ENCODE data around the gene EPHA4.

Gene EPHA4

DNA sequence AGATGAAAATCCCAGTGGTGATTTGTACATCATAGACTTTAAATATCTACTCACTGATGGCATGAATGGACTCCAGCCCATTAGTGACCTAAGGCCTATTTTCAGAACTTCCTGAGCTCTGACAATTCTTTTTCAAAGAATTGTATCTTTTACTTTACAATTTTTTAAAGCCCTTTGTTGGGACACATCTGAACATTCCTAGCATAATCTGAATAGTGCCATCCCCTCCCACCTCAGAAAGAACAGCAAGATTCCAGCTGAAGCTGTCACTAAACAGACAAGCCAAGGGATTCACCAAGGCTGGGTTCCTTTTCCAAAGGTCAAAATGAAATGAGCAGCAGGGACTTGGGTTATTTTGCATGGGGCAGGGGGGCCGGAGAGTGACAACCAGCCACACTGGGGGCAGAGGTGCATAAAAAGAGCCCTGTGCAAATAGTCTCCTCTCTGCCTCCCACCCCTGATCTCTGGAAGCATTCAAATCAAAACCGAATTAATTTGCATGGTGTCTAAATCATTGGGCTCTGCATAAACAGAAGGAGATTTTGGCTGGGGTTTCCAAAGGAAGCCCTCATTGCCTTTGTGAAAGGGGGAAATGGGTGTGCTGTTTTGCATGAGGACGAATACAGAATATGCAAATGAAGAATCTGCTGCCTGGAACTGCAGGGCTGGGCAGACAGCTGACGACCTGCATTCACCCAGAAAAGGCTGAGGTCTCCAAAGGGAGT lies 17.2 kb downstream of the EPHA4 start:
- Histone ChIP-seq H3K4me1 (ENCODE audit: control insufficient read depth, insufficient read depth, low read length) (no peaks in the 10 kb centered on the region), H3K4me3 (ENCODE audit: low read length) (no peak overlapping the region), H3K9ac (ENCODE audit: low read length) (no peak overlapping the region)

DNA sequence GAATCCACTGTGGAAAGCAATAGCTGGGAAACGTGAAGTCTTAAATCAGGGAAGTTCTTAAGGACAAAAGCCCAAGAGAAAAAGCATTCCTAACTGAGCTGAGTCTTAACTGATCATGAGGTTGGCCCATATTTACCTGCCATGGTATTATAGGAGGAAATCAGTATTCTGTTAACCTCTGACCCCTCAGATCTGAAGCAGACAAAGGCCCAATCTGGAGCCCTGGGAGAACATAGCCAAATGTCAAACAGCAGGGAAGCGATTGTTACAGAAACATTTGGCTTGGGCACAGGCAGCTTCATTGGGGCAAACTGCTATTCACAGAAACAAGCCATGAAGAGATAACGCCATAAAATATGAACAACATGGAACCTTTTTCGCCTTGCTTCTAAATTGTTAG lies 18.8 kb downstream of the EPHA4 start:
- no peaks in the 10 kb centered on the region for H3K36me3 ChIP-seq (ENCODE audit: control insufficient read depth, insufficient read depth, low read length)
- no peak overlapping the region for H3K4me3 ChIP-seq (ENCODE audit: low read length)
- no peaks in the 10 kb centered on the region for H3K27me3 ChIP-seq (ENCODE audit: control insufficient read depth, insufficient read depth, low read length)
- H3K9me3 ChIP-seq (ENCODE audit: control insufficient read depth, low read length) = no peaks in the 10 kb centered on the region
- H3K4me1 ChIP-seq (ENCODE audit: control insufficient read depth, insufficient read depth, low read length) = no peaks in the 10 kb centered on the region
- H3K9ac ChIP-seq (ENCODE audit: low read length) = no peak overlapping the region

More for the DNA sequence above, 17.2 kb downstream of the EPHA4 start:
- Histone ChIP-seq H3K27me3 (ENCODE audit: control insufficient read depth, insufficient read depth, low read length) (no peaks in the 10 kb centered on the region), H3K36me3 (ENCODE audit: control insufficient read depth, insufficient read depth, low read length) (no peaks in the 10 kb centered on the region), H3K9me3 (ENCODE audit: control insufficient read depth, low read length) (no peaks in the 10 kb centered on the region)

DNA sequence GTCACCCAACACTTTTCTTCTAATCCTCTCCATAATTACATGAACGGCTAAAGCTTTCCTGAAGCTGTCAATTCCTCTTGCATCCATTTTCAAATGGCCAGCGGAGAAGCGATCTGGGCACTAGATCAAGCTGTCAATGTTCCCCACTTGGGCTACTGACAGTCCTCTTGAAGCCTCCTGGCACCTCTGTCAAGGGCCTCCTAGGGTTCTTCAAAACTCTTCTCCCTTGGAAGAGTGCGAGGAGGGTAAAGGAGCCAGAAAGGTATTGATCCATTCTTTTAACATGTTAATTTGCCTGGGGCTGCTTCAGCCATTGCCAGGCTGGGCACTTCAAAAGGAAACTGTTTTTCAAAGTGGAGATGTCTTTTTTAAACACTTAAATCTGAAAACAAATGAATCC lies 19.8 kb downstream of the EPHA4 start:
- Histone ChIP-seq H3K27me3 (ENCODE audit: control insufficient read depth, insufficient read depth, low read length) (no peaks in the 10 kb centered on the region), H3K4me1 (ENCODE audit: control insufficient read depth, insufficient read depth, low read length) (no peaks in the 10 kb centered on the region), H3K36me3 (ENCODE audit: control insufficient read depth, insufficient read depth, low read length) (no peaks in the 10 kb centered on the region), H3K4me3 (ENCODE audit: low read length) (no peak overlapping the region), H3K9me3 (ENCODE audit: control insufficient read depth, low read length) (no peaks in the 10 kb centered on the region), H3K9ac (ENCODE audit: low read length) (no peak overlapping the region)

DNA sequence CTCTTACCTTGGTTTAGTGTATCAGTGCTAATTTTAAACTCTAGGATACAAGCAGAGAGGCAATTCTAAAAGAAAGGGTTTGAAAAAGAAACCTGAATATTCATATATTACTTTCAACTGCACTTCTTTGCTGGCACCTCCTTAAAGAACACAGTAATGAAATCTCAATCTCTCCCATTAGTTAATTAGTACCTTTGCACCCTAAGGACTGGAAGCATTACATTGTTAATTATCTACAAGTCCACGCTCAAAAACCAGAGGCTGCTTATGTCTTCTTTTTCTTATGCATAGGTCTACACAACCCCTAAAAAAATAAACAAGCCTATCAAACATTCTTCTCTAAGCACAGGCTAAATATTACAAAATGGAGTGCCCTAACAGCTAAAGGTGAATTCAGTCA lies 20.2 kb downstream of the EPHA4 start:
- Histone ChIP-seq H3K4me1 (ENCODE audit: control insufficient read depth, insufficient read depth, low read length) (no peaks in the 10 kb centered on the region), H3K4me3 (ENCODE audit: low read length) (no peak overlapping the region), H3K9me3 (ENCODE audit: control insufficient read depth, low read length) (no peaks in the 10 kb centered on the region), H3K36me3 (ENCODE audit: control insufficient read depth, insufficient read depth, low read length) (no peaks in the 10 kb centered on the region), H3K27me3 (ENCODE audit: control insufficient read depth, insufficient read depth, low read length) (no peaks in the 10 kb centered on the region), H3K9ac (ENCODE audit: low read length) (no peak overlapping the region)

DNA sequence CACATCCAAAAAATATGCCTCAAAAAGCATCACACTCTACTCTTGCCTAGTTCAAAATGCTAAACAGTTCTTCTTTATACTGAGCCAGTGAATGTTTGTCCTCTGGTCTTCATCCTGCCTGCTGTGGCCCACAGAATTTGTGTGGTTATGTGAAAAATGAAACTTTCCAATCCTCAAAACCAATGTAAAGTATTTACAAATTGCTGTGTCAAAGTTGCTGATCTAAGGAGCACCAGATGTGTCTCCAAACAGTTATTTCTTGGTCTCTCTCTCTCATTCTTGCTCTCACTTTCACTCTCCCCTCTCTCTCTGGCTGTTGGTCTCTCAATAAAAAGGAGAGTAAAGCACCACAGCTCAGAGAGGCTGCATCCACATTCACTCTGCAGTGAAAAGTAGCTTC lies 23.0 kb downstream of the EPHA4 start:
- H3K9ac ChIP-seq (ENCODE audit: low read length) = no peak overlapping the region
- H3K9me3 ChIP-seq (ENCODE audit: control insufficient read depth, low read length) = no peaks in the 10 kb centered on the region
- no peaks in the 10 kb centered on the region for H3K27me3 ChIP-seq (ENCODE audit: control insufficient read depth, insufficient read depth, low read length)
- no peaks in the 10 kb centered on the region for H3K4me1 ChIP-seq (ENCODE audit: control insufficient read depth, insufficient read depth, low read length)
- H3K4me3 ChIP-seq (ENCODE audit: low read length) = no peak overlapping the region
- H3K36me3 ChIP-seq (ENCODE audit: control insufficient read depth, insufficient read depth, low read length) = no peaks in the 10 kb centered on the region

DNA sequence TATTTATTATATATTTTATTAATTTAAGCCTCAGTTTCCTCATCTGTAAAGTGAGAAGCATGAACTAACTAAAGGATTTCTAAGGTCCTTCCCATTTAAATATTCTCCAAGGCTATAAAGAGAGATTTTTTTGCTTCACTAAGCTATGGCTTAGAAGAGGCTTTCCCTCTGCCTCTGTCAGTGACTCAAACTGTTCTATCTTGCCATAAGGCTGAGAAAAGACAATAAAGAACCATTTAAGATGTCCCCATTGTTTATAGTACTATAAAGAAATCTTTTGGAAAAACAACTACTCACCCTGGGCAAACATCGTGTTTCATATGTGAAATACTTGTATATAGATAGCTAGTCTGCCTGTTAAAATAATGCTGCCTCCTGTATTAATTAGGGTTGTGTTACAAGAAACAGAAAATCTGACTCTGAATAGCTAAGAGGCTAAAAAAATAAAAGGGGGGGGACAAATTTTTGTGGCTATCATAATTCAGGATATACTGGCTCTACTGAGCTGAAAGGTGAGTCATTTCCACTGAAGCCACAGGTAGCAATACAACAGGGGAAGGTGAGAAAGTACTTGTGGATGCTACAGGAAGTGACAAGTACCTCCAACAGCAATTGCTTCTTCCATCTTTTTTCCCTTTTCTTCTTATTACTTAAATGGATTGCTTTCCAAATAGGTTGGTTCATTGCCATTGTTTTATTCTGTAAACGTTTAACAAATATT lies 25.4 kb downstream of the EPHA4 start:
- H3K9ac ChIP-seq (ENCODE audit: low read length) = no peak overlapping the region
- no peak overlapping the region for H3K4me3 ChIP-seq (ENCODE audit: low read length)
- H3K36me3 ChIP-seq (ENCODE audit: control insufficient read depth, insufficient read depth, low read length) = no peaks in the 10 kb centered on the region
- no peaks in the 10 kb centered on the region for H3K4me1 ChIP-seq (ENCODE audit: control insufficient read depth, insufficient read depth, low read length)
- no peaks in the 10 kb centered on the region for H3K9me3 ChIP-seq (ENCODE audit: control insufficient read depth, low read length)
- no peaks in the 10 kb centered on the region for H3K27me3 ChIP-seq (ENCODE audit: control insufficient read depth, insufficient read depth, low read length)

DNA sequence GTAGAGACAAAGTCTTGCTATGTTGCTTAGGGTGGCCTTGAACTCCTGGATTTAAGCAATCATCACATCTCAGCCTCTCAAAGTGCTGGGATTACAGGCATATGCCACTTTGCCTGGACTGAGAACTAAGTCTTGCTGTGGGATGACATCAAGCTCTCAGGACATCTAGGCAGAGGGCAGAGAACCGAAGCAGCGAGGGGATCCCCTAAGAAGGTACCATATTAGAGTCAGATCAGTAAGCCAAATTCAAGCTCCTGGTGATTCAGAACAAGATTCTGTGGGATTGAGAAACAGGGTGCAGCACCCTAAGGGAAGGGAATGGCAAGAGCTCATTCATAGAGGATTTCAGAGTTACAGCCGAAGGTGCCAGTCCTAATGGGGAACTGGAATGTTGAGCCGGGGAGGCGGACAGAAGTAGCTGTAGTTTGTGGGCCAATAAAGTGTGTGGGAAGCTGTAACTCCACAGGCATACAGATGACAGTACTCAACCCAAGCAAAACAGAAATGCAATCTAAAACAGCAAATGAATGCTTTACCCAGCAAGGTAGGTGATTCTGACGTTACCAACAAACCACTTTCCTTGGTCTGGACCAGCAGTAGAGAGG lies 30.9 kb downstream of the EPHA4 start:
- Histone ChIP-seq H3K4me1 (ENCODE audit: control insufficient read depth, insufficient read depth, low read length) (no peaks in the 10 kb centered on the region), H3K9me3 (ENCODE audit: control insufficient read depth, low read length) (no peaks in the 10 kb centered on the region), H3K27me3 (ENCODE audit: control insufficient read depth, insufficient read depth, low read length) (no peaks in the 10 kb centered on the region), H3K36me3 (ENCODE audit: control insufficient read depth, insufficient read depth, low read length) (no peaks in the 10 kb centered on the region), H3K4me3 (ENCODE audit: low read length) (no peak overlapping the region), H3K9ac (ENCODE audit: low read length) (no peak overlapping the region)

DNA sequence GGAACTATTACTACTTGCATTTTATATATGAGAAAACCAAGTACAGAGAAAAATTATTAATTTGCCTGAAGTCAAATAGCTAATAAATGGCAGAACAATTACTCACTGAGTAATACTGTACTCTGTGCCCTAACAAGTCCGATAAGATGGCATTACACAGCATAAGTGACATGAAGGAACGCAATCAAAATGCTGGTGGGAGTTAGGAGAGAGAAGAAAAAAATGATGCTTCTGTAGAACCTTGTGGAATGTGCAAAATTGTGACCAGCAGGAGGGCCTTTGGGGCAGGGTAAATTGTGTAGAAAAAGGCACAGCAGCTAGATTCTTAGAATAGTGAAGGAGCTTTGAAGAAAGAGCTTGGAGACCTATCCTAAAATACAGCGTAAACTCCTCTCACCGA lies 32.9 kb downstream of the EPHA4 start:
- Histone ChIP-seq H3K4me1 (ENCODE audit: control insufficient read depth, insufficient read depth, low read length) (peaks cover 6% of the 10 kb centered on the region), H3K9me3 (ENCODE audit: control insufficient read depth, low read length) (no peaks in the 10 kb centered on the region), H3K9ac (ENCODE audit: low read length) (no peak overlapping the region), H3K36me3 (ENCODE audit: control insufficient read depth, insufficient read depth, low read length) (no peaks in the 10 kb centered on the region), H3K4me3 (ENCODE audit: low read length) (no peak overlapping the region), H3K27me3 (ENCODE audit: control insufficient read depth, insufficient read depth, low read length) (no peaks in the 10 kb centered on the region)

DNA sequence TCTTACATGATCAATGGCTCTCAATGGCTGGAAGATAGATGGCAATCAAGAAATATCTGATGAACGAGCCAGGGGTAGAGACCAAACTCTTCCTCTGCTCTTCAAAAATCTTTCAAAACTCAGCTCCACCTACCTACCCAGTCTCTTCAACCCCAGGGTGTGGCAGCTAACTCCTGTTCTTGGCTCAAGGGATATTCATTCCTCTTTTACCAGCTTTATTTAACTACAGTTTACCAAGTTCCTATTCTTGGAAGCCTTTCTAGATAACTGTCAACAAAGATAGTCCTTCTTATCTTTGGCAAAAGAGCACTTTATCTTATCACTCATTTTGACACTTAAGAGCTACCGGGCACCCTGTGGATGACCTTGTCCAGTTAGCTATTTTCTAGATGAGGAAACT lies 36.3 kb downstream of the EPHA4 start:
- Histone ChIP-seq H3K27me3 (ENCODE audit: control insufficient read depth, insufficient read depth, low read length) (no peaks in the 10 kb centered on the region), H3K9me3 (ENCODE audit: control insufficient read depth, low read length) (no peaks in the 10 kb centered on the region), H3K4me3 (ENCODE audit: low read length) (no peak overlapping the region), H3K4me1 (ENCODE audit: control insufficient read depth, insufficient read depth, low read length) (peaks cover 22% of the 10 kb centered on the region), H3K36me3 (ENCODE audit: control insufficient read depth, insufficient read depth, low read length) (no peaks in the 10 kb centered on the region), H3K9ac (ENCODE audit: low read length) (no peak overlapping the region)

DNA sequence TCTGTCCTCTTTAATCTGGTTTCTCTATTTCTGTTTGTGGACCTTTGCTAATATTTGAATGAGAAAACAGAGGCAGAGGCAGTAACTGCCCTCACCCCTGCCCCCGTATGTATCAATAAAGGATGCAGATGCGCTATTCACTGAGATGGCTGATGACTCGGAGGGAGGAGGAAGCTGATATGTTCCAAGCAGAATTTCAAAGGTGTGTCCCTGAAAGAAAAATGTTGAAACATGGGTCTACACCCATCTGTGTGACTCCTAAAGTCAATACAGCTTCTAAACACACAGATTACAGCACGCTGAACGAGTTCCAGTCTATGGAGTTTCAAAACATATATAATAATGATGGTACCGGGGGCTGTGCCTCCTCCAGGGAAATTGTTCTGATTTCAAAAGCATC lies 38.8 kb downstream of the EPHA4 start:
- Histone ChIP-seq H3K4me3 (ENCODE audit: low read length) (no peak overlapping the region), H3K27me3 (ENCODE audit: control insufficient read depth, insufficient read depth, low read length) (no peaks in the 10 kb centered on the region), H3K9me3 (ENCODE audit: control insufficient read depth, low read length) (no peaks in the 10 kb centered on the region), H3K36me3 (ENCODE audit: control insufficient read depth, insufficient read depth, low read length) (no peaks in the 10 kb centered on the region), H3K4me1 (ENCODE audit: control insufficient read depth, insufficient read depth, low read length) (peaks cover 45% of the 10 kb centered on the region), H3K9ac (ENCODE audit: low read length) (no peak overlapping the region)

DNA sequence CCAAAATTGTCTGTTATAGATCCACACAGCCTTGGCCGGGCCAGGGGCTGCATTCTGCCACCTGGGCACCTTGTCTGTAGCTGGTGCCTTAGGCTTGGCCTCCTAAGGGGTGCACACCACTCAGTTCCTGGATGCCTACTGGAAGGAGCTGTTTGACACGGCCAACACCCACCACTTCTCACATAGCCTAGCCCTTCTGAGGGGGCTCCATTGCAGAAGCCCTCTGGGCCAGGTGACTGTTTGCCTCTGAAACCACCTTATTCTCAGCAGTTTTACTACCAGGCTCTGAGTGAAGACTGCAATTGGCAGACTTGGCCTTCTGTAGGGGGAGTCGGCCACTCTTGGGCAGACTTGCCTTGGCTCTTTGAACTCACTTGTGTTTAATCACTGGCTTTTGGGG lies 39.5 kb downstream of the EPHA4 start:
- Histone ChIP-seq H3K36me3 (ENCODE audit: control insufficient read depth, insufficient read depth, low read length) (no peaks in the 10 kb centered on the region), H3K27me3 (ENCODE audit: control insufficient read depth, insufficient read depth, low read length) (no peaks in the 10 kb centered on the region), H3K9me3 (ENCODE audit: control insufficient read depth, low read length) (no peaks in the 10 kb centered on the region), H3K9ac (ENCODE audit: low read length) (no peak overlapping the region), H3K4me3 (ENCODE audit: low read length) (no peak overlapping the region), H3K4me1 (ENCODE audit: control insufficient read depth, insufficient read depth, low read length) (peaks cover 52% of the 10 kb centered on the region)

DNA sequence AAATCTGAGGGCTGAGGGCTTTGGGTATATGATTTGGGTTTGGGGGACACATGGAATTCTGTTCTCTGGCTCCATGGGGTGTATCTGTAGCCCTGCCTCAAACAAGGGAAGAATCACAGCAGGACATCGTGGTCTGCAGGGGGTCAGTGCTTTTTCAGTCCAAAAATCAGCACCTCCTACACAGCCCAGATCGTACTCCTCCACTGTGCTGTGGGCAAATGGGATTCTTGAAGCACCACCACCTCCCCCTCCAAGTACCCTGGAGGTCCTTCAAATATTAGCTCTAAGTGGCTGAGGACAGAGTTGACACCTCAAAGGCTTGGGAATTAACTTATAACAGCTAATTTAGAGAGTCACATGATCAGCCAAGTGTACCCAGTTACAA lies 41.5 kb downstream of the EPHA4 start:
- Histone ChIP-seq H3K9ac (ENCODE audit: low read length) (no peak overlapping the region), H3K9me3 (ENCODE audit: control insufficient read depth, low read length) (no peaks in the 10 kb centered on the region), H3K27me3 (ENCODE audit: control insufficient read depth, insufficient read depth, low read length) (no peaks in the 10 kb centered on the region), H3K4me1 (ENCODE audit: control insufficient read depth, insufficient read depth, low read length) (peaks cover 55% of the 10 kb centered on the region), H3K4me3 (ENCODE audit: low read length) (no peak overlapping the region), H3K36me3 (ENCODE audit: control insufficient read depth, insufficient read depth, low read length) (no peaks in the 10 kb centered on the region)
